HG03565 (cell line): Measurements from ENCODE around the gene PHOX2A.

Source experiments
- ATAC-seq: cut with Tn5 transposase; IDR thresholded peaks from one replicate; pipeline ENCODE4 v1.9.1; 2021; ENCODE audit warnings: mild to moderate bottlenecking, moderate library complexity; ENCODE audit not compliant: unreplicated experiment

Gene PHOX2A

DNA sequence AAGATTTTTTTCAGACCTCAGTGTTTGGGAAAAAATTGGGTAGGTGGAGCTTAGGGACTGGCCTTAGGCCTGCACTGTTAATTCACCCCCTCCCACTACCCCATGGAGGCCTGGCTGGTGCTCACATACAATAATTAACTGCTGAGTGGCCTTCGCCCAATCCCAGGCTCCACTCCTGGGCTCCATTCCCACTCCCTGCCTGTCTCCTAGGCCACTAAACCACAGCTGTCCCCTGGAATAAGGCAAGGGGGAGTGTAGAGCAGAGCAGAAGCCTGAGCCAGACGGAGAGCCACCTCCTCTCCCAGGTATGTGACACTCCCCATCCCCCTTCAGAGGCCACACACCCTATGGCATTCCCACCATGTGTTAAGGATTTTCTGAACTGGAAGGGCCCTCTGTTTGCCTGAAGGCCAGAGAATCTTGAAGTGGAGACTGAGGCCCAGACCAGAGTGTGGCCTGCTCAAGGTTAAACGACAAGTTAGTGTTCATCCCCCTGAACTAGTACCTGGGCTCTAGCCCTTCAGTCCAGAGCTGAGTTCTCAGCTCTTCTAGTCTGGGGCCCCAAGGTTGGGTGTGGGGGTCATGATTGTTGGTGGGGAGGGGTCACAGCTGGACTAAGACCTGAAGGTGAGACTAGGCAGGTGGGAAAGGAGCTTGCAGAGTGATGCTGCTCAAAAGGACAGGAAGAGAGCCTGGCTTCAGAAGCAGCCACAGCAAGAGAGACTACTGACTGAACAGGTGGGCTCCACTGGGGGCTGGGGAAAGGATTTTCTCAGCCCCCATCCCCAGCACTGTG, 54.3 kb downstream of the PHOX2A start:
- ATAC-seq, result no peak
